Karpas-422 (cell line): ENCODE data around the gene SAPCD1. TPM values are rescaled to one million over a fixed set of nuclear protein-coding genes. Genes with fewer than 3 reads are reported as not detected.

ENCODE experiments used
- DNase-seq: peaks from one replicate; pipeline ENCODE4 v3.0.0-alpha.2; 2015
- H2AFZ ChIP-seq: fragments of 200-600 bp; sonication (generic); 2 replicates; pipeline ENCODE4 v1.6.1; 2014; ENCODE audit warnings: antibody characterized with exemption, low read length, mixed read lengths
- H3K27ac ChIP-seq: fragments of 200-600 bp; sonication (generic); 2 replicates; pipeline ENCODE4 v1.5.1; 2014; ENCODE audit warnings: mild to moderate bottlenecking, low read length, moderate library complexity
- H3K27me3 ChIP-seq: fragments of 200-600 bp; sonication (generic); 2 replicates; pipeline ENCODE4 v1.6.1; 2014; ENCODE audit warnings: low read length, mixed read lengths
- H3K36me3 ChIP-seq: fragments of 200-600 bp; sonication (generic); 2 replicates; pipeline ENCODE4 v1.6.1; 2014; ENCODE audit warnings: low read length, mixed read lengths; ENCODE audit not compliant: insufficient read depth
- H3K4me1 ChIP-seq: fragments of 200-600 bp; sonication (generic); 2 replicates; pipeline ENCODE4 v1.6.1; 2014; ENCODE audit warnings: mild to moderate bottlenecking, low read length, mixed read lengths
- H3K4me2 ChIP-seq: fragments of 200-600 bp; sonication (generic); 2 replicates; pipeline ENCODE4 v1.6.1; 2014; ENCODE audit warnings: low read length, low read depth, mild to moderate bottlenecking; ENCODE audit not compliant: poor library complexity, severe bottlenecking
- H3K4me3 ChIP-seq: fragments of 200-600 bp; sonication (generic); 2 replicates; pipeline ENCODE4 v1.5.1; 2014; ENCODE audit warnings: mild to moderate bottlenecking, antibody characterized with exemption, low read length, mixed read lengths
- H3K79me2 ChIP-seq: fragments of 200-600 bp; sonication (generic); 2 replicates; pipeline ENCODE4 v1.6.1; 2014; ENCODE audit warnings: mild to moderate bottlenecking, low read length, mixed read lengths
- H3K9ac ChIP-seq: fragments of 200-600 bp; sonication (generic); 2 replicates; pipeline ENCODE4 v1.6.0; 2014; ENCODE audit warnings: low read length
- H3K9me2 ChIP-seq: fragments of 200-600 bp; sonication (generic), shearing (Covaris generic); replicated peaks from 2 replicates; pipeline ENCODE4 v1.6.0; 2014; ENCODE audit warnings: mild to moderate bottlenecking, low read length, moderate library complexity; ENCODE audit not compliant: insufficient read depth
- H3K9me3 ChIP-seq: fragments of 300-700, 200-600 bp; sonication (generic); 2 replicates; pipeline ENCODE4 v1.6.1; 2014; ENCODE audit warnings: low read length, mixed read lengths
- H4K20me1 ChIP-seq: fragments of 200-600 bp; sonication (generic); 2 replicates; pipeline ENCODE4 v1.6.1; 2014; ENCODE audit warnings: mild to moderate bottlenecking, antibody characterized with exemption, low read length, low read depth; ENCODE audit not compliant: insufficient read depth
- total RNA-seq: library from RNA; depleted of rRNA; stranded (reverse); fragments of >200 nt; shearing (Covaris generic); gene quantifications from 2 replicates; pipeline ENCODE4 v1.2.3, GENCODE V29; 2014; ENCODE audit warnings: low replicate concordance

The SAPCD1 gene
- total RNA-seq, 1 experiment from 2014 or later, result 1.8 TPM

DNA sequence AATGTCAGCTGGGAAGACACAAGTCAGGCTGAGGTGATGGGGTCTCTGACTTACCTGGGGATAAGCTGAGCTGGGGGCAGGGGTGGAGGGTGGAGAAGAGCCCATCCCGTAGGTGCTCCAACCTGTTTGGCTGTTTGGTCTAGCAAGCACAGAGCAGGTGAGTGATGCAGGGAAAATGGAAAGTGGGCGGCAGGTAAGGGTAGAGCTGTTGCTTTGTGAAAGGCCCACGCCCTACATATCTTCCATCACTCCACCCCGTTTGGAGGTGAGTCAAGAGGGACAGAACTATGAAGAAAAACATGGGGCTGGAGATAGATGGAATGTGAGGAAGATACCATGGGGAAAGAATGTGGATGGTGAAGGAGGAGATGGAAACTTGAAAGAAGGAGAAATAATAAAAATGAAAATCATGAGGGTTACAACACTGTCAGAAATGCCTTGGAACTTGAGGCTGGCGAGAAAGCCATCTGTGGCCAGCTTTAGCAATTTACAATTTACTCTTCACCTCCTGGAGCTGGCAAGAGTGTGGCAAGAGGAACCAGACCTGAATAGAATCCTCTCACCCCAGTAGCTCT is 42.2 kb upstream of the SAPCD1 start:
- H4K20me1 ChIP-seq, result no peaks in the 10 kb centered on the region
- no peak overlapping the region for H2AFZ ChIP-seq
- H3K27me3 ChIP-seq, result no peaks in the 10 kb centered on the region
- no peak for DNase-seq
- H3K79me2 ChIP-seq, result no peaks in the 10 kb centered on the region
- H3K9ac ChIP-seq, result no peak overlapping the region
- no peaks in the 10 kb centered on the region for H3K9me3 ChIP-seq
- H3K27ac ChIP-seq, result no peak overlapping the region
- H3K4me2 ChIP-seq, result no peak overlapping the region
- H3K9me2 ChIP-seq, result no peaks in the 10 kb centered on the region
- no peak overlapping the region for H3K4me3 ChIP-seq
- no peaks in the 10 kb centered on the region for H3K36me3 ChIP-seq
- peaks cover 8% of the 10 kb centered on the region for H3K4me1 ChIP-seq

DNA sequence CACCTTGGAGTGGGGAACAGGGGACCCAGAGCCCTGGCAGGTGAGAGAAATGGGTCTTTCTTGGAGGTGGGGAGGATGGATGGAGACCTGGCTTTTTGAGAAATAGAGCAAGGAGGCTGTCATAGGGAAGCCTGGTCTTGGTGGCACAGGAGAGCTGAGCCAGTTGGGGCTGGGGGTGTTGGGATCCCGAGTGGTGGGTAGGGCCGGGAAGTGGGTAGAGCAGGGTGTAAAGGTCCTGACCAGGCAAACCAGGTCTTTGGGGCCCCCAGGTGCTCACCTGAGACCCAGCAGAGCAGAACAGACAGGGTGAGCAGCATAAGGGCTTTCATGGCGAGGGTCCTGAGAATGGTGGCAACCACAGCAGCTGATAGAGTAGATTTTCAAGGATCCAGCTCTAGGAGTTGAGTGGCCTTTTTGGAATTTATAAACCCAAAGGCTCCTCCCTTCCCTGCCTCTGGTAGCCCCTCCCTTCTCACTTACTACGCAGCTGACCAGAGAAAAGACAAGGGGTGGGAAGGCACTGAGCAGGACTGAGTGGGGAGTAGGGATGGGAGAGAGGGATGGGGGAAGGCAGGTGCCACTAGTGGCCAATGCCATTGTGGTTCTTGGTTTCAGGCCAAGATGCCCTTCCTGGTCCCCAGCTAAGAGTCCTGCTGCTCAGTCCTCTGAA is 41.0 kb upstream of the SAPCD1 start, which contains the start of gene LY6G6C:
Gene LY6G6C (minus strand): TSS at position 396 of the 670 bp plus-strand sequence. CDS start 67 bp downstream, at position 329.
- Histone ChIP-seq H3K27me3 (no peaks in the 10 kb centered on the region), H3K9ac (no peak within 1 kb of the TSS), H3K27ac (no peak within 1 kb of the TSS), H3K4me3 (no peak within 1 kb of the TSS), H4K20me1 (no peaks in the 10 kb centered on the region), H3K9me3 (no peaks in the 10 kb centered on the region), H3K4me1 (peaks cover 9% of the 10 kb centered on the region), H3K36me3 (no peaks in the 10 kb centered on the region), H3K9me2 (no peaks in the 10 kb centered on the region), H3K79me2 (no peaks in the 10 kb centered on the region), H3K4me2 (no peak within 1 kb of the TSS), H2AFZ (no peak within 1 kb of the TSS)
- no peak for DNase-seq

DNA sequence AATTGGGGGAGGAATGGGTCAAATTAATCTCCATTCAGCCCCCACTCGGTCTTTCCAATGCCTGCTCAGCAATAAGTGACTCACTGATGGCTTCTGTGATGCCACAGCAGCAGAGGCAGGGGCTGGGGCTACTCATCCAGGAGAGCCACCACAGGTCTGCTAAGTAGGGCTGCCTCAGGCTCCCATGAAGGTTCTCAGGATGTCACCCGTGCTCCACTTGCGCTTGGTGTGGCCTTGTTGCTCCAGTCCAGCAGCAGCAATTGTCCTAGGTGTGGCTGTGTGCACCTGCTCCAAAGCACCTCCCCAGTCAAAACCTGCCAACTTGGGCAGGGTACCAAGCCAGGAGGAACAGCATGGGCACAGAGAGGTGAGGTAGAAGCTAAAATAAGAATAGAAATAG is 40.3 kb upstream of the SAPCD1 start:
- DNase-seq, result no peak
- H3K9ac ChIP-seq, result no peak overlapping the region
- H3K4me1 ChIP-seq, result peaks cover 16% of the 10 kb centered on the region
- H3K27ac ChIP-seq, result no peak overlapping the region
- H3K36me3 ChIP-seq, result no peaks in the 10 kb centered on the region
- H3K9me3 ChIP-seq, result no peaks in the 10 kb centered on the region
- no peaks in the 10 kb centered on the region for H3K79me2 ChIP-seq
- no peak overlapping the region for H3K4me3 ChIP-seq
- no peak overlapping the region for H2AFZ ChIP-seq
- H3K27me3 ChIP-seq, result no peaks in the 10 kb centered on the region
- H4K20me1 ChIP-seq, result no peaks in the 10 kb centered on the region
- no peak overlapping the region for H3K4me2 ChIP-seq
- H3K9me2 ChIP-seq, result no peaks in the 10 kb centered on the region

DNA sequence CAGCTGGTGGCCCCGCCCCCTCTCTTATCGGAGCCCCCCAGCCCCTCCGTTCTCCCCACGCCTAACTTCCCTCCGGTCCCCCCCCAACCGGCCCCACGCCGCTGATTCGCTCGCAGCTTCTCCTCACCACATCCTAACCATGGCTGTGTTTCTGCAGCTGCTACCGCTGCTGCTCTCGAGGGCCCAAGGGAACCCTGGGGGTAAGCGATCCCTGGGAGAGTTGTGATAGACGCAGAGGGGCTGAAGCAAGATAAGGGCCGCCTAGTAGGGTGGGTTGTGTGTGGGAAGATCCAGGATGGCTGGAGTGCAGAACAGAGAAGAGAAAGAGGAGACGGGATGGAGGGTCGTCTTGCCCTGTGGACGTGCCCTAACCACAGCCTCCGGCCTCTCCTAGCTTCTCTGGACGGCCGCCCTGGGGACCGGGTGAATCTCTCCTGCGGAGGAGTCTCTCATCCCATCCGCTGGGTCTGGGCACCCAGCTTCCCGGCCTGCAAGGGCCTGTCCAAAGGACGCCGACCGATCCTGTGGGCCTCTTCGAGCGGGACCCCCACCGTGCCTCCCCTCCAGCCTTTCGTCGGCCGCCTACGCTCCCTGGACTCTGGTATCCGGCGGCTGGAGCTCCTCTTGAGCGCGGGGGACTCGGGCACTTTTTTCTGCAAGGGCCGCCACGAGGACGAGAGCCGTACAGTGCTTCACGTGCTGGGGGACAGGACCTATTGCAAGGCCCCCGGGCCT is 39.0 kb upstream of the SAPCD1 start, which contains the start of gene MPIG6B:
Gene MPIG6B (plus strand): TSS at position 129 of the 735 bp plus-strand sequence. CDS start 11 bp downstream, at position 140.
- H3K9me3 ChIP-seq, result no peaks in the 10 kb centered on the region
- H3K27me3 ChIP-seq, result no peaks in the 10 kb centered on the region
- H4K20me1 ChIP-seq, result no peaks in the 10 kb centered on the region
- H2AFZ ChIP-seq, result no peak within 1 kb of the TSS
- peaks cover 20% of the 10 kb centered on the region for H3K4me1 ChIP-seq
- H3K79me2 ChIP-seq, result no peaks in the 10 kb centered on the region
- no peak within 1 kb of the TSS for H3K4me2 ChIP-seq
- DNase-seq, result no peak
- H3K27ac ChIP-seq, result no peak within 1 kb of the TSS
- H3K4me3 ChIP-seq, result no peak within 1 kb of the TSS
- no peaks in the 10 kb centered on the region for H3K36me3 ChIP-seq
- H3K9me2 ChIP-seq, result no peaks in the 10 kb centered on the region
- no peak within 1 kb of the TSS for H3K9ac ChIP-seq

DNA sequence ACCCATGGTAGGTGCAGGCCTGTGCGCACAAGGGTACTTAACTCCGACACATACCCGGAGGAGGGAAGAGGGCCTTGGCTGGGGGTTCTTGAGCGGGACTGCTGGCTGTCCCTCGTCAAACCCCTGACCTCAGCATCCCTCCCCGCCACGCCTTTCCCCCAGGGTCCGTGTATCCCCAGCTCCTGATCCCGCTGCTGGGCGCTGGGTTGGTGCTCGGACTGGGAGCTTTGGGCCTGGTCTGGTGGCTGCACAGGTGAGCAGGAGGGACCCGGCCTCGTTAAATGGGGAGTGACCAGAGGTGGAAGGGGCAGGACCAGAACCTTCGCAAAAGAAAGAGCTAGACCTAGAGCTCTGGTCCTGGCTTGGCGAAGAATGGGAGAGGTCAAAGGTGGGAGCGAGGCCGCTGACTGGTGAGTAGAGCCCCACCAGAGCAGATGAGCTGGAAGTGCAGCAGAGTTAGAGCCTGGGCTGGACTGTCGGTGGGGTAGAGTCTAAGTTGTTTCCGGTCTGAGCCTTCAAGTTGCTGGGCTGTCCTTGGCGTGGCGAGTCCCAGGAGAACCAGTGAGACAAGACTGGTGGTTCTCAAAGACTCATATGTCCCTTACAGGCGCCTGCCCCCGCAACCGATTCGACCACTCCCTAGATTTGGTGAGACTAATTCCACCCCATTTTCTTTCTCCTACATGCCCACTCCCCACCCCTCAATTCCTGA is 38.3 kb upstream of the SAPCD1 start:
- no peak overlapping the region for H2AFZ ChIP-seq
- no peaks in the 10 kb centered on the region for H3K36me3 ChIP-seq
- no peak overlapping the region for H3K27ac ChIP-seq
- no peaks in the 10 kb centered on the region for H3K9me2 ChIP-seq
- no peak for DNase-seq
- no peak overlapping the region for H3K4me3 ChIP-seq
- H4K20me1 ChIP-seq, result no peaks in the 10 kb centered on the region
- no peak overlapping the region for H3K4me2 ChIP-seq
- peaks cover 28% of the 10 kb centered on the region for H3K4me1 ChIP-seq
- H3K9ac ChIP-seq, result no peak overlapping the region
- no peaks in the 10 kb centered on the region for H3K9me3 ChIP-seq
- H3K27me3 ChIP-seq, result no peaks in the 10 kb centered on the region
- no peaks in the 10 kb centered on the region for H3K79me2 ChIP-seq

DNA sequence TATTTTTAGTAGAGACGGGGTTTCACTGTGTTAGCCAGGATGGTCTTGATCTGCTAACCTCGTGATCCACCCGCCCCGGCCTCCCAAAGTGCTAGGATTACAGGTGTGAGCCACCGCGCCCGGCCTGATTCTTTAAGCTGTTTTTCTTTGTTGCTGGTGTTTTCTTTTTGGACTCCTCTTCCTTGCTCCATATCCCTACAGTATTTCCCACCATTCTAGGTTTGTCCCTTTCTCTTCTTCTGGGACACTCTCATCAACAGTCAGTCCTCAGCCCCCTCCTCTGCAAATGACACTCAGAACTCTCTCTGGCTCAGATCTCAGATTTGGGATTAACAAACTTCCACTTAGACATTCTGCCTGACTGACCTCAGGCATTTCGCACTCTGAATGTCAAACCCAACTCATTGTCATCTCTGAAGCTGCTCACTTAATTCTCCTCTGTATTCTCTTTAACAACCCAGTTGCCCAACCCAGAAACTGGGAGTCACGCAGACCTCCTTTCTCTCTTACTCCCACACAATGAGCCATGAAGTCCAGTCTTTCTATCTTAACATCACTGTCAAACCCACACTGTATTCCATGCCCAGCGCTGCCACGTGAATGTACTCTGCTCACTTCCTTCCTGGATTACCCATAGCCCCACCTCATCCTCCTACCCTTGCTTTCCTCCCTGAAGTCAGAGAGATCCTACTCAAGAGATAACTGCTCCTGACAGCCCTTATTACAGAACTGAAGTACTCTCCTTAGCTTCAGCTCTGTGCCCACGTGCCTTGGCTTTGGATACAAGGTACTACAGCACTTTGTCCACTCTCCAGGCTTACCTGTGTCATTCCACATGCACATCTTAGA is 36.7 kb upstream of the SAPCD1 start:
- H3K9me2 ChIP-seq, result no peaks in the 10 kb centered on the region
- H2AFZ ChIP-seq, result no peak overlapping the region
- no peak overlapping the region for H3K4me2 ChIP-seq
- H3K4me1 ChIP-seq, result peaks cover 37% of the 10 kb centered on the region
- no peak for DNase-seq
- no peaks in the 10 kb centered on the region for H3K9me3 ChIP-seq
- H3K9ac ChIP-seq, result no peak overlapping the region
- H3K79me2 ChIP-seq, result no peaks in the 10 kb centered on the region
- no peaks in the 10 kb centered on the region for H4K20me1 ChIP-seq
- 0 out of 2 replicates have a peak, but pooled peaks cover 3% of the 10 kb centered on the region for H3K36me3 ChIP-seq
- H3K4me3 ChIP-seq, result no peak overlapping the region
- no peaks in the 10 kb centered on the region for H3K27me3 ChIP-seq
- H3K27ac ChIP-seq, result no peak overlapping the region

DNA sequence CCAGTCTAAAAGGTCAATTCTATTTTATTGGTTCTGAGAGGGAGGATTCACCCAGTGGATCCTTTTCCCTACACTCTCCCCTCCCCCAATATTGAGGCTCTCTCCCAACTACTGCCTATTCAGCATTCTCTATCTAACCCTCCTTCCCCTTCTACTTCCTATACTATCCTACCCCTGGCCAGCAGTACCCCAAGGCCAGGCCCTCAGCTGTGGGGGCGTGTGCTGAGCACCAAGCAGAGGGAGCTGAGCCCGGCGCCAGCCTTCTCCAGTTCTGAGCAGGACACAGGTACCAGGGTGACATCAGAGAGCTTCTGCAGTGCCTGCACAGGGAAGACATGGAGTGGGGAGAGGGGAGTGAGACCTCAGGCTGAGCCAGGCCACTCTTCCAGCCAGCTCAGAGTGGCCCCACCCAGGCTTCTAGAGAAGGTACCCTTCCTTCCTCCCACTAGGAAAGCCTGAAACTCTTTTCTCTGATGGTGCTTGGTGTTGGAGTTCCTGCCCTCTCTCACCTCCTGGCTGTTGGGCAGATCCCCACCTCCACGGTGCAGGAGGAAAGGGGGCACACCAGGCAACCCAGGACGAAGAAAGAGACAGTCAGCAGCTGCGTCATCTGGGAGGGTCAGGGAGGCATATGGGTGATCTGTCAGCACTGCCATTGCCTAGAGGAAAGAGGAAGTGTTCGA is 35.3 kb upstream of the SAPCD1 start:
- Histone ChIP-seq H2AFZ (no peak overlapping the region), H3K79me2 (no peaks in the 10 kb centered on the region), H4K20me1 (no peaks in the 10 kb centered on the region), H3K9me3 (no peaks in the 10 kb centered on the region), H3K4me2 (no peak overlapping the region), H3K36me3 (peaks cover 12% of the 10 kb centered on the region), H3K27ac (no peak overlapping the region), H3K4me1 (peaks cover 37% of the 10 kb centered on the region), H3K4me3 (no peak overlapping the region), H3K9ac (0 out of 2 replicates have a peak overlapping the region, but pooled peaks have one; percentile 9), H3K27me3 (no peaks in the 10 kb centered on the region), H3K9me2 (no peaks in the 10 kb centered on the region)
- DNase-seq, result no peak
